ENCODE data around the gene PRMT1.
A peak's percentile ranks its signal among the peaks of the same experiment; 100 is the strongest.

The PRMT1 gene

DNA sequence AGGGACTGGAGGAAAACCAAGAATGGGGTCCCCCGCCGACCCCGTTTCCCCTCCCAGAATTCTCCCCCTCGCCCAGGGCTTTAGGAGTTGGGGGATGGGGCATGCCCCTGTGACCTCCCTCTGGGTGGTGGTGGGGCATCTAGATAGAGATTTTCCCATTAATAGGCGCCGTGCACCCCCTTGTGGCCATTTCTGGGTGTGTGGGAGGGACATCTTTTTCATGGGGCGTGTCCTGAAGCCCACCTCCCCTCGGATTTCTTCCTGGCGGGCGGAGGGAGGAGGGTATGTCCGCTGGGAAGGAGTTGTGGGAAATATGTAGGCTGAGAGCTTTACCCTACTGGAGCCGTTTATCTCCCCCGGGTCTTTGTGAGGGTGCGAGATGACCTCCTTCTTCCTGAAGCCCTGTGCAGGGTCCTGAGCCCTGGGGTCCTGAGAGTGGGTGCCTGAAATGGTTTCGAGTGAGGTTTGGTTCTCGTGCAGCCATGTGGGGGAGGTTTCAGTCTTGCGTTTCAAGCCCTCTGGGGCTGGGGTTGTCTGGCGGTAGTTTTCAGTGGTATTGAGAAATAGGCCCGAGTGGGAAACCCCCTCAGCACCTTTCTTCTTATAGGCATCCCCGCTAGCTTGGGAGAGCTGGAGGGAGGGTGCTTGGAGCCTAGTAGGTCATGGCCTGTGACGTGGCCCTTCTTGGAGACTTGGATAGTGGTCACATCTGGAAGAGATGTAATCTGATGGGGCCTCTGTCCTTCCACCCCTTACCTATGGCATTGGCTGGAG, 1.0 kb downstream of the PRMT1 start:
- intact Hi-C loops (cut with DNase I; ENCODE audit: low total_unique reads): loop anchor here (2.0 to 10.0 kb wide), 3 partner anchors 87 to 183 kb away; partner anchors contain the start of genes FCGRT, PRR12 and RPS11

DNA sequence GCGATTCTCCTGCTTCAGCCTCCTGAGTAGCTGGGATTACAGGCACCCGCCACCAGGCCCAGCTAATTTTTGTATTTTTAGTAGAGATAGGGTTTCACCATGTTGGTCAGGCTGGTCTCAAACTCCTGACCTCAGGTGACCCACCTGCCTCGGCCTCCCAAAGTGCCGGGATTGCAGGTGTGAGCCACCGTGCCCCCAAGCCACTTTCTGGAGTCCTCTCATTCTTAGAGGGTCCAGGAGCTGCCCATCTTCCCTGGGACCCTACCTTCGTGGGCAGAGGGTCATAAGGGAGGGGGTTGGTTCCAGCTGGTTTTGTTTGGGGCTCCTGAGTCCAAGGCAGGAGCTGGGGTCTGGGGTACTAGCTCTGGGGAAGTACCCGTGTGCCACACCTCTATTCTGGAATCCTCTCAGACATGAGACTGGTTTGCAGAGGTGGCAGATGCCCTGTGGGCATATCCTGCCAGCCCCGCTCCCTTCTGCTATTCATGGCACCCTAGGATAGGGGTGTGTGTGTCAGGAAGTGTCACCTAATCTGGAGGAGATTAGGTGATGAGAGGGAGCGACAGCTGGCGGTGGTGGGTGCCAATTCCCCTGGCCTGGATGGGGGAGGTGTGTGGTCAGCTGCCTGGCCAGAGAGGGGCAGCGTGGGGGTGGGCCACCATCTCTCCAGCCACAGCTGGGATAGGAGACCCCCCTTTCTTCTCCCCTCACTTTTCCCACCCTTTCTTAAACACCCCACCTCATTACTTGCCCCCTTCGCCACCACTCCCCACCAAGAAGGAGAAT, 2.1 kb downstream of the PRMT1 start:
- TF ChIP-seq, protein P1, sequence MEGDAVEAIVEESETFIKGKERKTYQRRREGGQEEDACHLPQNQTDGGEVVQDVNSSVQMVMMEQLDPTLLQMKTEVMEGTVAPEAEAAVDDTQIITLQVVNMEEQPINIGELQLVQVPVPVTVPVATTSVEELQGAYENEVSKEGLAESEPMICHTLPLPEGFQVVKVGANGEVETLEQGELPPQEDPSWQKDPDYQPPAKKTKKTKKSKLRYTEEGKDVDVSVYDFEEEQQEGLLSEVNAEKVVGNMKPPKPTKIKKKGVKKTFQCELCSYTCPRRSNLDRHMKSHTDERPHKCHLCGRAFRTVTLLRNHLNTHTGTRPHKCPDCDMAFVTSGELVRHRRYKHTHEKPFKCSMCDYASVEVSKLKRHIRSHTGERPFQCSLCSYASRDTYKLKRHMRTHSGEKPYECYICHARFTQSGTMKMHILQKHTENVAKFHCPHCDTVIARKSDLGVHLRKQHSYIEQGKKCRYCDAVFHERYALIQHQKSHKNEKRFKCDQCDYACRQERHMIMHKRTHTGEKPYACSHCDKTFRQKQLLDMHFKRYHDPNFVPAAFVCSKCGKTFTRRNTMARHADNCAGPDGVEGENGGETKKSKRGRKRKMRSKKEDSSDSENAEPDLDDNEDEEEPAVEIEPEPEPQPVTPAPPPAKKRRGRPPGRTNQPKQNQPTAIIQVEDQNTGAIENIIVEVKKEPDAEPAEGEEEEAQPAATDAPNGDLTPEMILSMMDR (IDR thresholded peaks at IDR 0.05): no peak
- peaks cover 6 to 49% (median 41%) of the 10 kb centered on the region in 4 donors for H3K4me1 ChIP-seq
- peaks cover 31 to 35% (median 31%) of the 10 kb centered on the region in 3 donors for H3K36me3 ChIP-seq
- DNase-seq: no peak
- H3K4me3 ChIP-seq: no peak overlapping the region
- no peaks in the 10 kb centered on the region for H3K27me3 ChIP-seq
- H3K27ac ChIP-seq: peak overlapping the region in 1 of 2 donors; percentile 99
- intact Hi-C loops (cut with DNase I; ENCODE audit: low total_unique reads): loop anchor here (5.0 to 10.0 kb wide), 2 partner anchors 167 to 184 kb away; partner anchors contain the start of genes FCGRT and RPS11
- H3K9me3 ChIP-seq: no peaks in the 10 kb centered on the region

More for the DNA sequence above, 1.0 kb downstream of the PRMT1 start:
- TF ChIP-seq, protein P1 (IDR thresholded peaks at IDR 0.05): peak; percentile 50 to 64
- Histone ChIP-seq H3K27ac (peak overlapping the region; percentile 97 to 99), H3K4me1 (peaks cover 6 to 49% (median 41%) of the 10 kb centered on the region in 4 donors), H3K36me3 (peaks cover 20 to 25% (median 21%) of the 10 kb centered on the region in 3 donors), H3K27me3 (no peaks in the 10 kb centered on the region), H3K9me3 (no peaks in the 10 kb centered on the region), H3K4me3 (peak overlapping the region; percentile 91 to 100)
- DNase-seq: peak; percentile 73 to 85

DNA sequence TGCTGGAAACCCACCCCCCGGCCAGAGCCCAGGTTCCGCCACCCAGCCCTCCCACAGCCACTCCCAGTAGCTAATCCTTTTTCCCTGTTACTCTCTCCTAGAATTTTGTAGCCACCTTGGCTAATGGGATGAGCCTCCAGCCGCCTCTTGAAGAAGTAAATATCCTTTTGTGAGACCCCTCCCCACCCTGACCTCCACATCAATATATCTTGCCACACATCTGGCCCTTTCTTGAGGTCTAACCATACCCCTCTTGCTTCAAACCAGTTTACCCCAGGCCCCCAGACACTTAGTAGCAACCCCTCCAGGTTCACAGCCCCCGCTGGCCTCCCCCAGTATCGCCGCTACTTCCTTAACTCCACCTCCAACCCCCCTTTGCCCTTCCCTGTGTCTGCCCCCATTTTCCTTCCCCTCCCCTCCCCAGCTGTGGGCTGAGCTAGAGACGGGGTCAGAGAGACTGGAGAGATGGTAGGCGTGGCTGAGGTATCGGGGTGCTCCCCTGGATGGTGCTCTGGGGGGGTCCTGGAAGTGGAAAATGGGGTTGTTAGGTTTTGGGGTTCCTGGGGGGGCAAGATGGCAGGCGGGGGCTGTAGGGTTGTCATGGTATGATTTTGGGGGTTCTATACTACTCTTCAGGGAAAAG, 2.8 kb downstream of the PRMT1 start:
- H3K36me3 ChIP-seq: peaks cover 38 to 42% (median 38%) of the 10 kb centered on the region in 3 donors
- H3K4me1 ChIP-seq: peaks cover 6 to 49% (median 41%) of the 10 kb centered on the region in 4 donors
- H3K4me3 ChIP-seq: peak overlapping the region in 1 of 2 donors; percentile 16

DNA sequence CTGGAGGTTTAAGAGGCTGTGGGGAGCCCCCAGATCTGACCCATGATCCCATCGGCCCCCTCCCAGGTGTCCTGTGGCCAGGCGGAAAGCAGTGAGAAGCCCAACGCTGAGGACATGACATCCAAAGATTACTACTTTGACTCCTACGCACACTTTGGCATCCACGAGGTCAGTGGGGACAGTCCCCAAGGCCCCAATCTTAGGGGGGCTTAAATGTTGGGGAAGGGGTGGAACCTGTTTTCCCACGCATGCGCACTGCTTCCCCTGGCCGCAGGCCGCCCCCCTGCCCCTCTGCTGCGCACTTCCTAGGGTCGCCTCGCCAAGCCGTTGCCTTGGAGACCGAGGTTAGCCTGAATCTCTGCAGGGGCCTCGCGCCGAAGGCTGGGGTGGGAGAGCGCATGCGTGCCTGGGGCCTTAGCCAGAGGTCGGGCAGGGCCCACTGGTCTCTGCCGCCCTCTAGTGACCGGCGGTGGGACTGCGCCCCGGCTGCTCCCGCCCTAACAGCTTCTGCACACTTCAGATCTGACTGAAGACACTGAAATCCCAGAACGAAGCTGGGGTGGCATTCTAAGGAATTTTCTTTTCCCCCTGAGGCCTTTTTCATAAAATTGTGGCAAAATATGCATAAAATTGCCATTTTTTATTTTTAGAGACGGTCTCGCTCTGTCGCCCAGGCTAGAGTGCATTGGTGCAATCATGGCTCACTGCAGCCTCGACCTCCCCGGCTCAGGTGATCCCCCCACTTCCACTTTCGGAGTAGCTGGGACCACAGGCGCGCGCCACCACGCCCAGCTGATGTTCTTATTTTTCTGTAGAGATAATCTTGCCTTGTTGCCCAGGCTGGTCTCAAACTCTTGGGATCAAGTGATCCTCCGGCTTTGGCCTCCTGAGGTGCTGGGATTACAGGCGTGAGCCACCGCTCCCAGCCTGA, 3.6 kb downstream of the PRMT1 start:
- Histone ChIP-seq H3K9me3 (no peaks in the 10 kb centered on the region), H3K4me1 (peaks cover 6 to 45% (median 40%) of the 10 kb centered on the region in 4 donors), H3K4me3 (peak overlapping the region; percentile 16 to 21), H3K27ac (peak overlapping the region; percentile 1 to 99), H3K27me3 (no peaks in the 10 kb centered on the region), H3K36me3 (peaks cover 44 to 50% (median 45%) of the 10 kb centered on the region in 3 donors)
- peak; percentile 78 to 92 for DNase-seq
- TF ChIP-seq, protein P1 (IDR thresholded peaks at IDR 0.05): peak; percentile 97 to 100
- intact Hi-C loops (cut with DNase I; ENCODE audit: low total_unique reads): no loop called here

More for the DNA sequence above, 2.8 kb downstream of the PRMT1 start:
- peak overlapping the region; percentile 1 to 99 for H3K27ac ChIP-seq
- TF ChIP-seq, protein P1 (IDR thresholded peaks at IDR 0.05): no peak
- no peaks in the 10 kb centered on the region for H3K9me3 ChIP-seq
- intact Hi-C loops (cut with DNase I; ENCODE audit: low total_unique reads): loop anchor here (5.0 to 10.0 kb wide), 2 partner anchors 168 to 185 kb away; partner anchors contain the start of genes FCGRT and RPS11
- H3K27me3 ChIP-seq: no peaks in the 10 kb centered on the region
- DNase-seq: no peak
